Right lobe of liver (tissue), 4 donors: Measurements from ENCODE around the gene NBAS.

Experiments used
- POLR2A ChIP-seq: fragments of 450-650 bp; IDR thresholded peaks from one replicate; pipeline ENCODE4 v1.6.1; 2017; ENCODE audit warnings: antibody characterized with exemption, mild to moderate bottlenecking
- TF ChIP-seq, protein P1 (sequence below), 4 donors: fragments of 200-600 bp in 3 of 4; fragments of 450-650 bp in 1 of 4; IDR thresholded peaks; one replicate each; pipeline versions ENCODE4 v1.5.1 to v1.8.0; 2016 to 2022; ENCODE audit warnings: antibody characterized with exemption in 4 of 4, mild to moderate bottlenecking in 2 of 4
- donor health status: DM: no; HTN: no; CAD: no.
- donor health status: DM: no; HTN: no; CAD: no.
- donor health status: DM: no; HTN: yes; CAD: no.

DNA sequence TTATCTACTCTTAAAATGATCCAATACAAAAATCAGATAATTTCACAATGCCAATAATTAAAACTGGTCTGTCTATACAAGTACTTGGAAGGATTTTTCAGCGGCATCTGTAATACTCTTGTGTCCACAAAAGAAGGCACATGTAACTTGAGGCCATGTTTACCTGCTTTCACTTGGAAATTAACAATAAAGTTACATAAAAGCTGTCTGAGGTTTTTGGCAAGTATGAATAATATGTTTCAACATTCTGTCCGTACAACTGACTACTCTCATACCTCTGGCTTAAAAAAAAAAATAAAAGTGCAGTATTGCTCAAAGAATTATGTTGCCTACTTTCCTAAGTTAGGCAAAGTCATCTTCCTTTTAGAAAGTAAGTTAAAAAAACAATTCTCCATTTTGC lies 253.6 kb downstream of the NBAS start:
- TF ChIP-seq, protein P1, sequence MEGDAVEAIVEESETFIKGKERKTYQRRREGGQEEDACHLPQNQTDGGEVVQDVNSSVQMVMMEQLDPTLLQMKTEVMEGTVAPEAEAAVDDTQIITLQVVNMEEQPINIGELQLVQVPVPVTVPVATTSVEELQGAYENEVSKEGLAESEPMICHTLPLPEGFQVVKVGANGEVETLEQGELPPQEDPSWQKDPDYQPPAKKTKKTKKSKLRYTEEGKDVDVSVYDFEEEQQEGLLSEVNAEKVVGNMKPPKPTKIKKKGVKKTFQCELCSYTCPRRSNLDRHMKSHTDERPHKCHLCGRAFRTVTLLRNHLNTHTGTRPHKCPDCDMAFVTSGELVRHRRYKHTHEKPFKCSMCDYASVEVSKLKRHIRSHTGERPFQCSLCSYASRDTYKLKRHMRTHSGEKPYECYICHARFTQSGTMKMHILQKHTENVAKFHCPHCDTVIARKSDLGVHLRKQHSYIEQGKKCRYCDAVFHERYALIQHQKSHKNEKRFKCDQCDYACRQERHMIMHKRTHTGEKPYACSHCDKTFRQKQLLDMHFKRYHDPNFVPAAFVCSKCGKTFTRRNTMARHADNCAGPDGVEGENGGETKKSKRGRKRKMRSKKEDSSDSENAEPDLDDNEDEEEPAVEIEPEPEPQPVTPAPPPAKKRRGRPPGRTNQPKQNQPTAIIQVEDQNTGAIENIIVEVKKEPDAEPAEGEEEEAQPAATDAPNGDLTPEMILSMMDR (IDR thresholded peaks at IDR 0.05) = no peak
- no peak for TF ChIP-seq POLR2A
